GM23338 (cell line): ENCODE measurements around the gene PPP1R3A. TPM values are rescaled to one million over a fixed set of nuclear protein-coding genes. Genes with fewer than 3 reads are reported as not detected.

ENCODE experiments used
- ATAC-seq: fragments of 200-7000 bp; cut with Tn5 transposase; 3 replicates; pipeline ENCODE4 v1.9.1; 2020
- DNase-seq: peaks from one replicate; pipeline ENCODE4 v3.0.0-alpha.2; 2015; ENCODE audit warnings: low spot score
- H2AFZ ChIP-seq: fragments of 200-600 bp; sonication (generic); 2 replicates; pipeline ENCODE4 v1.8.0; 2016; ENCODE audit warnings: antibody characterized with exemption, mild to moderate bottlenecking, moderate library complexity
- H3F3A ChIP-seq: fragments of 200-600 bp; sonication (generic); replicated peaks from 2 replicates; pipeline ENCODE4 v1.8.0; 2017; ENCODE audit warnings: antibody characterized with exemption, mixed run types, low read depth
- H3K27ac ChIP-seq: fragments of 200-600 bp; sonication (generic); 2 replicates; pipeline ENCODE4 v1.6.1; 2016; ENCODE audit warnings: low read depth
- H3K27me3 ChIP-seq: fragments of 200-600 bp; sonication (generic); 2 replicates; pipeline ENCODE4 v1.8.0; 2016; ENCODE audit warnings: mild to moderate bottlenecking, mixed run types, moderate library complexity; ENCODE audit not compliant: insufficient read depth
- H3K36me3 ChIP-seq: fragments of 200-600 bp; sonication (generic); 2 replicates; pipeline ENCODE4 v1.8.0; 2016; ENCODE audit warnings: mild to moderate bottlenecking; ENCODE audit not compliant: insufficient read depth
- H3K4me1 ChIP-seq: fragments of 200-600 bp; sonication (generic); 2 replicates; pipeline ENCODE4 v1.8.0; 2016; ENCODE audit warnings: mild to moderate bottlenecking, moderate library complexity; ENCODE audit not compliant: insufficient read depth
- H3K4me2 ChIP-seq: fragments of 200-600 bp; sonication (generic); 2 replicates; pipeline ENCODE4 v1.7.1; 2017; ENCODE audit warnings: mixed run types
- H3K4me3 ChIP-seq: fragments of 200-600 bp; sonication (generic); 2 replicates; pipeline ENCODE4 v1.6.1; 2016; ENCODE audit warnings: mixed run types
- H3K79me2 ChIP-seq: fragments of 200-600 bp; sonication (generic); replicated peaks from 2 replicates; pipeline ENCODE4 v1.8.0; 2017; ENCODE audit warnings: mild to moderate bottlenecking; ENCODE audit not compliant: insufficient read depth
- H3K9me2 ChIP-seq: fragments of 200-600 bp; sonication (generic); 2 replicates; pipeline ENCODE4 v1.8.0; 2017; ENCODE audit not compliant: insufficient read depth
- H4K20me1 ChIP-seq: fragments of 200-600 bp; sonication (generic); replicated peaks from 2 replicates; pipeline ENCODE4 v1.8.0; 2017; ENCODE audit warnings: mild to moderate bottlenecking; ENCODE audit not compliant: insufficient read depth
- H3K27ac Mint-ChIP-seq: 2 replicates; pipeline ENCODE4 v1.8.0; 2020; ENCODE audit warnings: inconsistent platforms, mild to moderate bottlenecking, moderate library complexity, mixed read lengths
- H3K27me3 Mint-ChIP-seq: 3 replicates; pipeline ENCODE4 v1.8.0; 2022; ENCODE audit warnings: low read depth, mild to moderate bottlenecking, moderate library complexity, mixed read lengths, inconsistent platforms; ENCODE audit not compliant: insufficient read depth, poor library complexity
- H3K36me3 Mint-ChIP-seq: 3 replicates; pipeline ENCODE4 v1.8.0; 2021; ENCODE audit warnings: low read depth, mild to moderate bottlenecking, inconsistent platforms, moderate library complexity, mixed read lengths
- H3K4me1 Mint-ChIP-seq: 3 replicates; pipeline ENCODE4 v1.8.0; 2020; ENCODE audit warnings: mild to moderate bottlenecking, inconsistent platforms, mixed read lengths
- H3K4me3 Mint-ChIP-seq: 3 replicates; pipeline ENCODE4 v1.8.0; 2021; ENCODE audit warnings: moderate library complexity, mild to moderate bottlenecking, inconsistent platforms, mixed read lengths
- H3K9me3 Mint-ChIP-seq: 3 replicates; pipeline ENCODE4 v1.8.0; 2020; ENCODE audit warnings: moderate library complexity, mild to moderate bottlenecking, inconsistent platforms, mixed read lengths
- JUNB ChIP-seq: IDR thresholded peaks from one replicate; pipeline ENCODE4 v1.6.1; 2016; ENCODE audit warnings: antibody characterized with exemption; ENCODE audit not compliant: unreplicated experiment
- POLR2AphosphoS5 ChIP-seq: IDR thresholded peaks from 2 replicates; pipeline ENCODE4 v1.6.1; 2016; ENCODE audit warnings: antibody characterized with exemption, low read depth
- polyA plus RNA-seq: library from polyadenylated mRNA; unstranded; fragments of >200 nt; fragmentation: Nextera tagmentation; extraction: Ambion mirVana; gene quantifications from 2 replicates; pipeline ENCODE4 v1.2.1, GENCODE V29; 2016
- total RNA-seq: library from RNA; depleted of rRNA; stranded (reverse); fragments of >200 nt; shearing (Covaris generic); gene quantifications from 2 replicates; pipeline ENCODE4 v1.2.3, GENCODE V29; 2014
- TF ChIP-seq, protein P1 (sequence below), 2 experiments: fragments of 200-600 bp in 1 of 2; sonication (generic) in 1 of 2; conservative IDR thresholded peaks; 2 replicates each; pipeline versions ENCODE4 v1.5.1 to v1.6.1; 2016 to 2017; ENCODE audit warnings: antibody characterized with exemption in 2 of 2, low read depth in 2 of 2, mild to moderate bottlenecking in 2 of 2, moderate library complexity in 1 of 2
- TF ChIP-seq, protein P2 (sequence below): IDR thresholded peaks from 2 replicates; pipeline ENCODE4 v1.6.1; 2016; ENCODE audit warnings: antibody characterized with exemption
- TF ChIP-seq, protein P3 (sequence below): IDR thresholded peaks from one replicate; pipeline ENCODE4 v1.6.1; 2018; ENCODE audit warnings: antibody characterized with exemption; ENCODE audit not compliant: unreplicated experiment

PPP1R3A gene
- total and polyA plus RNA-seq, 2 experiments from 2014 or later, result 0.28 TPM; not detected in 1

DNA sequence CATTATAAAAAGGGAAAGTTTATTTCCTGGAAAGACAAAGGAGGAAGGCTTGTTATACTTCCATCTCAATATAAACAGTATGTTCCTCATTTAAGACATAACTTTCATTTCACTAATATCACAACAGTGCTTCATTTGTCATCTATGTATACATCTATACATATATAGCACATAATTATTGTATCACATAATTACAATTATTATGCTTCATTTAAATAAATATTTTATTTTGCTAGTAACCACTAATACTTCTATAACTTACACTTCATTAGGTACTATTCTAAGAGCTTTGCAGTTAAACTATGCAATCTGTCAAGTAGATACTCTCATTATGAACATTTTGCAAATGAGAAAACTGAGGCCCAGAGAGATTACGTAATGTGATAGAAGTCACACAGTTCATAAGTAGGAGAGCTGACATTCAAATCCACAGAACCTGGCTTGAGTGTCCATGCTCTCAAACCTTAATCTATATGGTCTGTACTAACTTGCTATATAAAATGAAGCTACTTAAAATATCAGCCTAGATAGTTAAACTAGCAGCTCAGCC lies 86.5 kb downstream of the PPP1R3A start (continued):
- TF ChIP-seq, protein P1, sequence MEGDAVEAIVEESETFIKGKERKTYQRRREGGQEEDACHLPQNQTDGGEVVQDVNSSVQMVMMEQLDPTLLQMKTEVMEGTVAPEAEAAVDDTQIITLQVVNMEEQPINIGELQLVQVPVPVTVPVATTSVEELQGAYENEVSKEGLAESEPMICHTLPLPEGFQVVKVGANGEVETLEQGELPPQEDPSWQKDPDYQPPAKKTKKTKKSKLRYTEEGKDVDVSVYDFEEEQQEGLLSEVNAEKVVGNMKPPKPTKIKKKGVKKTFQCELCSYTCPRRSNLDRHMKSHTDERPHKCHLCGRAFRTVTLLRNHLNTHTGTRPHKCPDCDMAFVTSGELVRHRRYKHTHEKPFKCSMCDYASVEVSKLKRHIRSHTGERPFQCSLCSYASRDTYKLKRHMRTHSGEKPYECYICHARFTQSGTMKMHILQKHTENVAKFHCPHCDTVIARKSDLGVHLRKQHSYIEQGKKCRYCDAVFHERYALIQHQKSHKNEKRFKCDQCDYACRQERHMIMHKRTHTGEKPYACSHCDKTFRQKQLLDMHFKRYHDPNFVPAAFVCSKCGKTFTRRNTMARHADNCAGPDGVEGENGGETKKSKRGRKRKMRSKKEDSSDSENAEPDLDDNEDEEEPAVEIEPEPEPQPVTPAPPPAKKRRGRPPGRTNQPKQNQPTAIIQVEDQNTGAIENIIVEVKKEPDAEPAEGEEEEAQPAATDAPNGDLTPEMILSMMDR (conservative IDR thresholded peaks at IDR 0.05; ENCODE audit: low read depth in 2 of 2), result no peak
- TF ChIP-seq, protein P2, sequence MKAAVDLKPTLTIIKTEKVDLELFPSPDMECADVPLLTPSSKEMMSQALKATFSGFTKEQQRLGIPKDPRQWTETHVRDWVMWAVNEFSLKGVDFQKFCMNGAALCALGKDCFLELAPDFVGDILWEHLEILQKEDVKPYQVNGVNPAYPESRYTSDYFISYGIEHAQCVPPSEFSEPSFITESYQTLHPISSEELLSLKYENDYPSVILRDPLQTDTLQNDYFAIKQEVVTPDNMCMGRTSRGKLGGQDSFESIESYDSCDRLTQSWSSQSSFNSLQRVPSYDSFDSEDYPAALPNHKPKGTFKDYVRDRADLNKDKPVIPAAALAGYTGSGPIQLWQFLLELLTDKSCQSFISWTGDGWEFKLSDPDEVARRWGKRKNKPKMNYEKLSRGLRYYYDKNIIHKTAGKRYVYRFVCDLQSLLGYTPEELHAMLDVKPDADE, result no peak
- no peak for TF ChIP-seq POLR2AphosphoS5
- TF ChIP-seq, protein P3, sequence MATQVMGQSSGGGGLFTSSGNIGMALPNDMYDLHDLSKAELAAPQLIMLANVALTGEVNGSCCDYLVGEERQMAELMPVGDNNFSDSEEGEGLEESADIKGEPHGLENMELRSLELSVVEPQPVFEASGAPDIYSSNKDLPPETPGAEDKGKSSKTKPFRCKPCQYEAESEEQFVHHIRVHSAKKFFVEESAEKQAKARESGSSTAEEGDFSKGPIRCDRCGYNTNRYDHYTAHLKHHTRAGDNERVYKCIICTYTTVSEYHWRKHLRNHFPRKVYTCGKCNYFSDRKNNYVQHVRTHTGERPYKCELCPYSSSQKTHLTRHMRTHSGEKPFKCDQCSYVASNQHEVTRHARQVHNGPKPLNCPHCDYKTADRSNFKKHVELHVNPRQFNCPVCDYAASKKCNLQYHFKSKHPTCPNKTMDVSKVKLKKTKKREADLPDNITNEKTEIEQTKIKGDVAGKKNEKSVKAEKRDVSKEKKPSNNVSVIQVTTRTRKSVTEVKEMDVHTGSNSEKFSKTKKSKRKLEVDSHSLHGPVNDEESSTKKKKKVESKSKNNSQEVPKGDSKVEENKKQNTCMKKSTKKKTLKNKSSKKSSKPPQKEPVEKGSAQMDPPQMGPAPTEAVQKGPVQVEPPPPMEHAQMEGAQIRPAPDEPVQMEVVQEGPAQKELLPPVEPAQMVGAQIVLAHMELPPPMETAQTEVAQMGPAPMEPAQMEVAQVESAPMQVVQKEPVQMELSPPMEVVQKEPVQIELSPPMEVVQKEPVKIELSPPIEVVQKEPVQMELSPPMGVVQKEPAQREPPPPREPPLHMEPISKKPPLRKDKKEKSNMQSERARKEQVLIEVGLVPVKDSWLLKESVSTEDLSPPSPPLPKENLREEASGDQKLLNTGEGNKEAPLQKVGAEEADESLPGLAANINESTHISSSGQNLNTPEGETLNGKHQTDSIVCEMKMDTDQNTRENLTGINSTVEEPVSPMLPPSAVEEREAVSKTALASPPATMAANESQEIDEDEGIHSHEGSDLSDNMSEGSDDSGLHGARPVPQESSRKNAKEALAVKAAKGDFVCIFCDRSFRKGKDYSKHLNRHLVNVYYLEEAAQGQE, result no peak

DNA sequence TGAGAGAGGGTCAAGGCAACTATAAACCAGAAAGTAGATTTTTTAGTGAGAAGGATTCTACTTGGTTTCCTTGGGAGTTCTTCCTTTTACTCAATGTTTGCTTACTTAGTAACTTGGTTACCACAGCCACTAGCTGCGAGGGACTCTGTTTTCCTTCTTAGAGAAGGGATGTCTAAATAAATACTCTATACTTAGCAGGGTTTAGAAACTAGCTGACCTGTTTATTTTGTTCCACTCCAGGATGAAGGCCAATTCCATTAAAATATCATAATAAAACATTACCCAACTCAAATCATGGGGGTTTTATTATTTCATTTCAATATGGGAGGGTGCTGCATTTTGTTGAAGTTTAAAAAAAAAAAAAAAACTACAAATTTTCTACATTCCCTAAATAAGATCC lies 87.3 kb downstream of the PPP1R3A start:
- no peaks in the 10 kb centered on the region for H4K20me1 ChIP-seq
- ATAC-seq (no peak), DNase-seq (peak; percentile 29)
- no peak overlapping the region for H3K4me3 Mint-ChIP-seq
- peaks cover 7% of the 10 kb centered on the region; the same call in 2 of the 3 replicates for H3K4me1 Mint-ChIP-seq
- H3F3A ChIP-seq, result no peaks in the 10 kb centered on the region
- no peak overlapping the region for H3K27ac Mint-ChIP-seq
- peaks cover 4% of the 10 kb centered on the region for H3K27me3 Mint-ChIP-seq
- no peaks in the 10 kb centered on the region for H3K79me2 ChIP-seq
- no peaks in the 10 kb centered on the region for H3K9me3 Mint-ChIP-seq
- no peaks in the 10 kb centered on the region for H3K36me3 ChIP-seq
- TF ChIP-seq, protein P1 (conservative IDR thresholded peaks at IDR 0.05; ENCODE audit: low read depth in 2 of 2), result no peak
- TF ChIP-seq JUNB, result no peak
- H3K4me1 ChIP-seq, result peaks cover 3% of the 10 kb centered on the region
- H3K4me3 ChIP-seq, result no peak overlapping the region
- H2AFZ ChIP-seq, result no peak overlapping the region
- no peaks in the 10 kb centered on the region for H3K9me2 ChIP-seq
- H3K4me2 ChIP-seq, result no peak overlapping the region
- H3K36me3 Mint-ChIP-seq, result 0 out of 3 replicates have a peak, but pooled peaks cover 2% of the 10 kb centered on the region
- no peaks in the 10 kb centered on the region for H3K27me3 ChIP-seq
- no peak overlapping the region for H3K27ac ChIP-seq
